H1 (cell line): ENCODE results near the gene INSIG1. TPM values are rescaled to one million over a fixed set of nuclear protein-coding genes. Genes with fewer than 3 reads are reported as not detected.

ENCODE experiments used
- CTCF ChIA-PET: fragments of 300-600 bp; sonication (Branson Sonifier 250); formaldehyde crosslinking; loops from one replicate; lab custom pipeline; 2021; ENCODE audit not compliant: partially characterized antibody; lab: Charles Lee
- POLR2A ChIA-PET: fragments of 300-600 bp; sonication (Branson Sonifier 250); formaldehyde crosslinking; loops from one replicate; lab custom pipeline; 2021; ENCODE audit warnings: inconsistent platforms; ENCODE audit not compliant: partially characterized antibody; lab: Charles Lee
- DNase-seq, 2 experiments: peaks; one replicate each; pipeline versions ENCODE4 v3.0.0 to v3.0.0-alpha.2; 2010 to 2022; ENCODE audit warnings: low spot score in 2 of 2, low read depth in 1 of 2, mixed read lengths in 1 of 2
- FAIRE-seq: peaks from 2 replicates; lab custom pipeline; 2011; peaks lifted over from hg19 to GRCh38; lab: Jason Lieb, UNC
- H2AFZ ChIP-seq: 2 replicates; pipeline ENCODE4 v1.8.1; 2012; ENCODE audit warnings: low read length, inconsistent platforms
- H2AK5ac ChIP-seq: 2 replicates; pipeline ENCODE4 v1.6.1; 2013; ENCODE audit warnings: low read depth, low read length
- H2BK120ac ChIP-seq: replicated peaks from 2 replicates; pipeline ENCODE3; 2013; ENCODE audit warnings: low read depth, low read length, inconsistent platforms
- H2BK12ac ChIP-seq: 2 replicates; pipeline ENCODE4 v1.6.1; 2013; ENCODE audit warnings: low read depth, low read length
- H2BK15ac ChIP-seq: 2 replicates; pipeline ENCODE4 v1.6.1; 2013; ENCODE audit warnings: low read length
- H2BK20ac ChIP-seq: 2 replicates; pipeline ENCODE4 v1.6.1; 2013; ENCODE audit warnings: low read length
- H2BK5ac ChIP-seq: 2 replicates; pipeline ENCODE4 v1.6.1; 2013; ENCODE audit warnings: low read depth, low read length
- H3K14ac ChIP-seq: 2 replicates; pipeline ENCODE4 v1.6.1; 2013; ENCODE audit warnings: inconsistent platforms; ENCODE audit not compliant: insufficient read length
- H3K18ac ChIP-seq: 2 replicates; pipeline ENCODE4 v1.6.1; 2013; ENCODE audit warnings: low read length; ENCODE audit errors: extremely low read depth
- H3K23ac ChIP-seq: 2 replicates; pipeline ENCODE4 v1.6.1; 2013; ENCODE audit warnings: inconsistent platforms; ENCODE audit not compliant: insufficient read length
- H3K23me2 ChIP-seq: 2 replicates; pipeline ENCODE4 v1.6.1; 2013; ENCODE audit warnings: low read depth, low read length
- H3K27ac ChIP-seq: 2 replicates; pipeline ENCODE4 v1.6.1; 2011; ENCODE audit warnings: low read depth, low read length, inconsistent platforms
- H3K27me3 ChIP-seq, 4 experiments: replicated peaks in 1 of 4; 1 replicate in 1 of 4; 2 replicates in 3 of 4; pipeline versions ENCODE4 v1.6.1 to v1.8.1; 2011 to 2013; ENCODE audit warnings: low read length in 3 of 4, mild to moderate bottlenecking in 3 of 4, inconsistent platforms in 2 of 4, mixed read lengths in 2 of 4, moderate library complexity in 1 of 4; ENCODE audit not compliant: control insufficient read depth in 3 of 4, insufficient read depth in 3 of 4; ENCODE audit errors: extremely low read depth in 1 of 4
- H3K36me3 ChIP-seq, 4 experiments: 2 replicates each; pipeline versions ENCODE4 v1.6.1 to v1.8.1; 2011 to 2013; ENCODE audit warnings: mild to moderate bottlenecking in 4 of 4, low read length in 3 of 4, moderate library complexity in 2 of 4, control low read depth in 1 of 4, inconsistent platforms in 1 of 4; ENCODE audit not compliant: insufficient read depth in 4 of 4, control insufficient read depth in 2 of 4
- H3K4ac ChIP-seq: replicated peaks from 2 replicates; pipeline ENCODE3; 2013; ENCODE audit warnings: low read length, low read depth, mixed read lengths, inconsistent platforms; ENCODE audit not compliant: insufficient read length
- H3K4me1 ChIP-seq, 4 experiments: replicated peaks in 1 of 4; 1 replicate in 1 of 4; 2 replicates in 3 of 4; pipeline versions ENCODE4 v1.6.1 to v1.8.1; 2011 to 2013; ENCODE audit warnings: low read length in 3 of 4, inconsistent platforms in 2 of 4, mixed read lengths in 1 of 4; ENCODE audit not compliant: insufficient read depth in 4 of 4, control insufficient read depth in 3 of 4
- H3K4me2 ChIP-seq, 2 experiments: 2 replicates each; pipeline versions ENCODE4 v1.6.1 to v1.8.1; 2011 to 2013; ENCODE audit warnings: low read depth in 2 of 2, low read length in 2 of 2, control low read depth in 1 of 2, inconsistent platforms in 1 of 2, mild to moderate bottlenecking in 1 of 2; ENCODE audit not compliant: insufficient read depth in 1 of 2
- H3K4me3 ChIP-seq, 4 experiments: fragments of 200-600, 300-600 bp in 1 of 4; sonication (generic), shearing (Covaris generic), sonication (Bioruptor Twin) in 1 of 4; 2 replicates each; pipeline versions ENCODE4 v1.5.1 to v1.8.1; 2011 to 2016; ENCODE audit warnings: low read length in 4 of 4, low read depth in 3 of 4, control low read depth in 2 of 4, inconsistent platforms in 2 of 4, mild to moderate bottlenecking in 2 of 4, mixed read lengths in 1 of 4, moderate library complexity in 1 of 4; ENCODE audit not compliant: insufficient read depth in 2 of 4; ENCODE audit errors: extremely low read depth in 1 of 4
- H3K56ac ChIP-seq: replicated peaks from 2 replicates; pipeline ENCODE3; 2013; ENCODE audit warnings: low read depth, mild to moderate bottlenecking, mixed read lengths, low read length, inconsistent platforms; ENCODE audit not compliant: insufficient read length
- H3K79me1 ChIP-seq: 2 replicates; pipeline ENCODE4 v1.6.1; 2013; ENCODE audit warnings: low read depth, low read length, control low read depth
- H3K79me2 ChIP-seq, 2 experiments: 2 replicates each; pipeline versions ENCODE4 v1.6.1 to v1.8.1; 2012 to 2013; ENCODE audit warnings: low read length in 2 of 2, mild to moderate bottlenecking in 2 of 2, inconsistent platforms in 1 of 2; ENCODE audit not compliant: insufficient read depth in 2 of 2, control insufficient read depth in 1 of 2
- H3K9ac ChIP-seq, 4 experiments: replicated peaks in 1 of 4; 1 replicate in 1 of 4; 2 replicates in 3 of 4; pipeline versions ENCODE4 v1.6.1 to v1.8.1; 2011 to 2013; ENCODE audit warnings: low read depth in 3 of 4, low read length in 3 of 4, control low read depth in 2 of 4, mild to moderate bottlenecking in 2 of 4, moderate library complexity in 2 of 4, inconsistent platforms in 1 of 4; ENCODE audit errors: extremely low read depth in 1 of 4
- H3K9me3 ChIP-seq, 2 experiments: 2 replicates each; pipeline versions ENCODE4 v1.6.1 to v1.8.1; 2012 to 2013; ENCODE audit warnings: mild to moderate bottlenecking in 2 of 2, moderate library complexity in 2 of 2, control low read depth in 1 of 2, inconsistent platforms in 1 of 2, low read depth in 1 of 2, low read length in 1 of 2, mixed read lengths in 1 of 2; ENCODE audit not compliant: insufficient read depth in 2 of 2
- H4K20me1 ChIP-seq, 2 experiments: replicated peaks in 1 of 2; 2 replicates each; pipeline versions ENCODE3 to v1.8.1; 2011 to 2013; ENCODE audit warnings: inconsistent platforms in 2 of 2, low read length in 2 of 2, mild to moderate bottlenecking in 1 of 2; ENCODE audit not compliant: insufficient read depth in 2 of 2, control insufficient read depth in 1 of 2
- H4K5ac ChIP-seq: 2 replicates; pipeline ENCODE4 v1.6.1; 2013; ENCODE audit warnings: low read length, low read depth, mixed read lengths, inconsistent platforms; ENCODE audit not compliant: insufficient read length
- H4K8ac ChIP-seq: 2 replicates; pipeline ENCODE4 v1.8.0; 2013; ENCODE audit warnings: mild to moderate bottlenecking, moderate library complexity, low read length, inconsistent platforms; ENCODE audit not compliant: insufficient read depth; ENCODE audit errors: extremely low read depth
- H4K91ac ChIP-seq: replicated peaks from 2 replicates; pipeline ENCODE3; 2013; ENCODE audit warnings: low read length, mixed read lengths, inconsistent platforms; ENCODE audit not compliant: insufficient read length
- CTBP2 ChIP-seq: IDR thresholded peaks from 2 replicates; pipeline ENCODE4 v1.7.0; 2011; ENCODE audit warnings: borderline replicate concordance, mild to moderate bottlenecking, moderate library complexity, mixed read lengths, low read length; ENCODE audit not compliant: insufficient read depth, insufficient read length
- EZH2 ChIP-seq: fragments of 200-600 bp; sonication (generic); IDR thresholded peaks from 2 replicates; pipeline ENCODE4 v1.7.1; 2012; ENCODE audit warnings: low read depth, mild to moderate bottlenecking, moderate library complexity, low read length, inconsistent platforms; ENCODE audit not compliant: severe bottlenecking
- KDM5A ChIP-seq: fragments of 200-600 bp; IDR thresholded peaks from 2 replicates; pipeline ENCODE4 v1.7.1; 2012; ENCODE audit warnings: mild to moderate bottlenecking, low read length, inconsistent platforms, mixed read lengths
- TAF1 ChIP-seq: IDR thresholded peaks from 2 replicates; pipeline ENCODE4 v1.6.1; 2011; ENCODE audit warnings: mild to moderate bottlenecking, low read depth, low read length
- WGBS, 2 experiments: shearing (Covaris generic) in 1 of 2; methylation state at CpG; one replicate each; pipeline versions ENCODE4 v1.1.6 to v1.1.7; 2013 to 2015; ENCODE audit warnings: low lambda C conversion rate in 2 of 2, mixed read lengths in 2 of 2, inconsistent platforms in 1 of 2, low coverage in 1 of 2, missing lambda C conversion rate in 1 of 2; ENCODE audit not compliant: insufficient replicate concordance in 2 of 2, insufficient coverage in 1 of 2, insufficient read length in 1 of 2; ENCODE audit errors: extremely low coverage in 1 of 2, missing lambda C conversion rate in 1 of 2; 5-methylcytosine and 5-hydroxymethylcytosine counted together
- polyA plus RNA-seq, 7 experiments: library from polyadenylated mRNA; depleted of rRNA in 3 of 7; stranded (reverse) in 5 of 7; unstranded in 2 of 7; fragments of >200 nt in 5 of 7; fragments of 200-250 nt in 2 of 7; gene quantifications; 1 replicate in 5 of 7; 2 replicates in 1 of 7; 4 replicates in 1 of 7; pipeline versions ENCODE4 v1.2.1 to v1.2.3, GENCODE V29; 2011 to 2013; ENCODE audit warnings: missing spikeins in 2 of 7, mixed read lengths in 2 of 7
- total RNA-seq: library from RNA; stranded (reverse); fragmentation: NEBNext Ultra II Directional; extraction: Animal tissue kit (Norgen Biotek cat#: 25700); gene quantifications from 2 replicates; pipeline ENCODE4 v1.2.1, GENCODE V29; 2021

Gene INSIG1
- total and polyA plus RNA-seq, 2 of the 8 experiments (the other 6 are each of a cell fraction or from before 2014, with no cell fraction given), result 40.0 to 58.4 TPM

GRCh38 chr7:155315977-155316376, 18.3 kb downstream of the INSIG1 start:
- Histone ChIP-seq H2BK20ac (no peak overlapping the region), H3K79me2 (no peaks in the 10 kb centered on the region), H4K5ac (no peak overlapping the region), H3K56ac (no peak overlapping the region), H3K36me3 (no peaks in the 10 kb centered on the region), H2AFZ (no peak overlapping the region), H3K14ac (no peak overlapping the region), H3K4me1 (no peaks in the 10 kb centered on the region), H3K4me3 (no peak overlapping the region), H3K23ac (no peak overlapping the region), H2BK12ac (no peak overlapping the region), H4K91ac (no peak overlapping the region), H3K27ac (no peak overlapping the region), H3K18ac (no peak overlapping the region), H4K8ac (no peak overlapping the region), H3K79me1 (no peaks in the 10 kb centered on the region), H3K9me3 (no peaks in the 10 kb centered on the region; a peak in 1 of 4 replicates), H3K27me3 (no peaks in the 10 kb centered on the region; a peak in 1 of 7 replicates), H3K9ac (no peak overlapping the region), H2BK120ac (no peak overlapping the region), H3K23me2 (peaks cover 6% of the 10 kb centered on the region; the same call in 1 of the 2 replicates), H3K4ac (no peak overlapping the region), H2BK15ac (no peak overlapping the region), H4K20me1 (peaks cover 0 to 3% of the 10 kb centered on the region in 2 experiments), H2BK5ac (no peak overlapping the region), H2AK5ac (no peak overlapping the region), H3K4me2 (no peak overlapping the region)
- ChIA-PET CTCF (interaction anchor here (0.6 to 1.5 kb wide), 2 partner anchors 41 to 401 kb away, joined by 3 to 4 read pairs; no protein-coding TSS in a partner anchor), POLR2A (no interaction called here)
- FAIRE-seq (no peak), DNase-seq (no peak)
- TF ChIP-seq CTBP2, result no peak
- no peak for TF ChIP-seq EZH2
- TF ChIP-seq TAF1, result no peak
- no peak for TF ChIP-seq KDM5A
- WGBS, 2 experiments, result 78% methylated on average over 8 of the region's 8 CpGs; no CpG with 5 or more reads in 1 of the 2 experiments
